Stromal cell of bone marrow (primary cell): ENCODE results near the gene GPRC5C.
A peak's percentile ranks its signal among the peaks of the same experiment; 100 is the strongest.
"Not testable (repeated sequence)": the region's sequence is repeated elsewhere in the genome, so short reads cannot be mapped to it uniquely, and the experiment has no call there.

Source experiments
- DNase-seq: peaks from one replicate; pipeline ENCODE4 v3.0.0-alpha.2; 2012; ENCODE audit warnings: low read depth

The GPRC5C gene

GRCh38 chr17:74431568-74432423, at the start of gene GPRC5C:
TSS of gene GPRC5C (plus strand) at chr17:74432088. CDS start at chr17:74439777, 7,689 bp downstream.
- no peak for DNase-seq

GRCh38 chr17:74383141-74383540, 48.7 kb upstream of the GPRC5C start:
- DNase-seq = no peak

- no peak for DNase-seq
Observed at GRCh38 chr17:74385201-74385600, 46.7 kb upstream of the GPRC5C start.

- peak; percentile 19 for DNase-seq
Observed at GRCh38 chr17:74386386-74386785, 45.5 kb upstream of the GPRC5C start.

GRCh38 chr17:74387365-74388218, 44.3 kb upstream of the GPRC5C start:
- DNase-seq = no peak

GRCh38 chr17:74389084-74389753, 42.7 kb upstream of the GPRC5C start:
- DNase-seq = no peak

GRCh38 chr17:74389937-74390679, 41.8 kb upstream of the GPRC5C start:
- no peak for DNase-seq

GRCh38 chr17:74390680-74391653, 40.9 kb upstream of the GPRC5C start:
- no peak for DNase-seq

GRCh38 chr17:74391771-74392170, 40.1 kb upstream of the GPRC5C start:
- no peak for DNase-seq

GRCh38 chr17:74392848-74393247, 39.0 kb upstream of the GPRC5C start:
- no peak for DNase-seq

GRCh38 chr17:74393346-74393942, 38.4 kb upstream of the GPRC5C start:
- no peak for DNase-seq

- DNase-seq = no peak
Observed at GRCh38 chr17:74394275-74394950, 37.5 kb upstream of the GPRC5C start.

- no peak for DNase-seq
Observed at GRCh38 chr17:74394977-74395376, 36.9 kb upstream of the GPRC5C start.

GRCh38 chr17:74396567-74396966, 35.3 kb upstream of the GPRC5C start:
- no peak for DNase-seq

GRCh38 chr17:74402048-74402447, 29.8 kb upstream of the GPRC5C start:
- no peak for DNase-seq

- no peak for DNase-seq
Observed at GRCh38 chr17:74403512-74404137, 28.3 kb upstream of the GPRC5C start.

GRCh38 chr17:74404218-74404617, 27.7 kb upstream of the GPRC5C start:
- DNase-seq = no peak

- no peak for DNase-seq
Observed at GRCh38 chr17:74404789-74405188, 27.1 kb upstream of the GPRC5C start.

GRCh38 chr17:74405311-74405710, 26.6 kb upstream of the GPRC5C start:
- DNase-seq = not testable (repeated sequence)
